ENCODE measurements around the gene ZFYVE27. TPM values are rescaled to one million over a fixed set of nuclear protein-coding genes. Genes with fewer than 3 reads are reported as not detected.
A peak's percentile ranks its signal among the peaks of the same experiment; 100 is the strongest.

The ZFYVE27 gene
- polyA plus RNA-seq, 3 donors = 6.2 to 31.1 (median 9.7) TPM

DNA sequence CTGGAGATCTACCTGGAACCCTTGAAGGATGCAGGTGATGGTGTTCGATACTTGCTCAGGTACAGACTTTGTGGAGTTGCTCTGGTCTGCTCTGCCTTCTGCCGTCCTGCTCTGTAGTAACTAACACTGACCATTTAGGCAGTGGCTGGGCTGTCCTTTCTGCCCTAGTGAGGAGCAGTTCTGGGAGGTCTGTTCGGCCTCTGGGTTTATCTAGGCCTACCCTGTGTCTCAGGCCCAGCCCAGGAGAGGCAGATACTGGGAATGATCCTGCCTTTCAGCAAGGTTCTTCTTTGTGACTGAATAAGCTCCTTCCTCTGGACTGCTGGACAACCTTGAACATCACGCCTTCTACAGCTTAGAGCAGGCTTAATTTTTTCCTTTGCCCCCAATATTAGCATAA is 1.7 kb downstream of the ZFYVE27 start:
- Histone ChIP-seq H3K4me3 (replicated peaks in 1 of 3; ENCODE audit: low read depth in 2 of 3, low read length in 3 of 3) (peak overlapping the region in 1 of 3 experiments; percentile 93), H4K20me1 (ENCODE audit: insufficient read depth, low read length) (peaks cover 36% of the 10 kb centered on the region), H3K79me2 (ENCODE audit: insufficient read depth, low read length) (peaks cover 54% of the 10 kb centered on the region), H3K9ac (ENCODE audit: insufficient read depth, low read length, poor library complexity, severe bottlenecking) (no peak overlapping the region), H3K27me3 (ENCODE audit: control insufficient read depth in 2 of 2, insufficient read depth in 2 of 2, low read length in 2 of 2) (no peaks in the 10 kb centered on the region), H2AFZ (ENCODE audit: insufficient read depth, low read depth, low read length, poor library complexity, severe bottlenecking) (no peak overlapping the region), H3K27ac (ENCODE audit: low read depth in 1 of 2, low read length in 2 of 2) (no peak overlapping the region), H3K36me3 (replicated peaks in 1 of 2; ENCODE audit: control insufficient read depth in 1 of 2, insufficient read depth in 2 of 2, low read length in 2 of 2) (peaks cover 24 to 39% of the 10 kb centered on the region in 2 donors), H3K4me2 (replicated peaks; ENCODE audit: extremely low read depth, low read length, poor library complexity, severe bottlenecking) (peak overlapping the region; percentile 93), H3K9me3 (replicated peaks in 1 of 2; ENCODE audit: control insufficient read depth in 1 of 2, insufficient read depth in 1 of 2, low read length in 2 of 2) (no peaks in the 10 kb centered on the region), H3K4me1 (ENCODE audit: control insufficient read depth in 1 of 2, insufficient read depth in 2 of 2, low read length in 2 of 2) (peaks cover 16 to 21% of the 10 kb centered on the region in 2 donors)
- peak overlapping the region in 1 of 7 donors; percentile 88 for H3K27ac Mint-ChIP-seq
- TF ChIP-seq, protein P1, sequence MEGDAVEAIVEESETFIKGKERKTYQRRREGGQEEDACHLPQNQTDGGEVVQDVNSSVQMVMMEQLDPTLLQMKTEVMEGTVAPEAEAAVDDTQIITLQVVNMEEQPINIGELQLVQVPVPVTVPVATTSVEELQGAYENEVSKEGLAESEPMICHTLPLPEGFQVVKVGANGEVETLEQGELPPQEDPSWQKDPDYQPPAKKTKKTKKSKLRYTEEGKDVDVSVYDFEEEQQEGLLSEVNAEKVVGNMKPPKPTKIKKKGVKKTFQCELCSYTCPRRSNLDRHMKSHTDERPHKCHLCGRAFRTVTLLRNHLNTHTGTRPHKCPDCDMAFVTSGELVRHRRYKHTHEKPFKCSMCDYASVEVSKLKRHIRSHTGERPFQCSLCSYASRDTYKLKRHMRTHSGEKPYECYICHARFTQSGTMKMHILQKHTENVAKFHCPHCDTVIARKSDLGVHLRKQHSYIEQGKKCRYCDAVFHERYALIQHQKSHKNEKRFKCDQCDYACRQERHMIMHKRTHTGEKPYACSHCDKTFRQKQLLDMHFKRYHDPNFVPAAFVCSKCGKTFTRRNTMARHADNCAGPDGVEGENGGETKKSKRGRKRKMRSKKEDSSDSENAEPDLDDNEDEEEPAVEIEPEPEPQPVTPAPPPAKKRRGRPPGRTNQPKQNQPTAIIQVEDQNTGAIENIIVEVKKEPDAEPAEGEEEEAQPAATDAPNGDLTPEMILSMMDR (IDR thresholded peaks at IDR 0.05) = no peak
- peaks cover 0 to 1% (median 0%) of the 10 kb centered on the region in 3 donors for H3K27me3 Mint-ChIP-seq (ENCODE audit: low read depth in 3 of 3)
- H3K4me1 Mint-ChIP-seq = peaks cover 29% of the 10 kb centered on the region
- intact Hi-C loops (cut with micrococcal nuclease) = loop anchor here (5.0 to 10.0 kb wide), 2 partner anchors 51 to 164 kb away; partner anchors contain the start of genes AVPI1 (in 2 of the 2) and ANKRD2 (in 1 of the 2)
- no peak for DNase-seq
- H3K36me3 Mint-ChIP-seq = peaks cover 41 to 42% of the 10 kb centered on the region in 2 donors
- 100% methylated on average over 3 of the region's 4 CpGs for WGBS (ENCODE audit: insufficient coverage)
- H3K4me3 Mint-ChIP-seq = no peak overlapping the region
- no peaks in the 10 kb centered on the region for H3K9me3 Mint-ChIP-seq

DNA sequence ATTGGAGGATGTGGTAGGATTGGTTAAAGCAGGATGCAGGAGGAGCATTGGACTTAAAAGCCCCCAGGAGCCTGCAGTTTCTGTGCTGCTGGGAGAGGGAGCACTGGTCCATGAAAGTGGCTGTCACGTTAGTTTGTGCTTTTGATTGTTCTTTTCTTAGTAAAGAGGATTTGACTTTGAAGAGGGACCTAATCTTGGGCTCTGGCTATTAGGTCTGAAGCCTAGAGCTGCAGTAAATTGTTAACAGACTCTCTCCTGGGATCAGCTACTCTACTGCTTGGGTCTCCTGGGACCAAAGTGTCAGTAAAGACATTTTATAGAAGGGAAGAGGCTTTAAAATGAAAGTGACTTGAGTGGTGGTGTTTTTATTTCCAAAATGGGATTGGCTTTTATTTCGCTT is 3.7 kb downstream of the ZFYVE27 start:
- WGBS (ENCODE audit: insufficient coverage) = 100% methylated on average over 1 of the region's 2 CpGs
- peaks cover 60 to 62% of the 10 kb centered on the region in 2 donors for H3K36me3 Mint-ChIP-seq

More for the DNA sequence above, 3.7 kb downstream of the ZFYVE27 start:
- H3K4me1 ChIP-seq (ENCODE audit: control insufficient read depth in 1 of 2, insufficient read depth in 2 of 2, low read length in 2 of 2) = peaks cover 16 to 21% of the 10 kb centered on the region in 2 donors
- H3K27ac ChIP-seq (ENCODE audit: low read depth in 1 of 2, low read length in 2 of 2) = no peak overlapping the region
- H2AFZ ChIP-seq (ENCODE audit: insufficient read depth, low read depth, low read length, poor library complexity, severe bottlenecking) = no peak overlapping the region
- no peak overlapping the region for H3K4me2 ChIP-seq (replicated peaks; ENCODE audit: extremely low read depth, low read length, poor library complexity, severe bottlenecking)
- no peak for DNase-seq
- TF ChIP-seq, protein P1 (IDR thresholded peaks at IDR 0.05) = no peak
- no peaks in the 10 kb centered on the region for H3K27me3 ChIP-seq (ENCODE audit: control insufficient read depth in 2 of 2, insufficient read depth in 2 of 2, low read length in 2 of 2)
- no peaks in the 10 kb centered on the region for H3K9me3 Mint-ChIP-seq
- no peak overlapping the region for H3K9ac ChIP-seq (ENCODE audit: insufficient read depth, low read length, poor library complexity, severe bottlenecking)
- H3K79me2 ChIP-seq (ENCODE audit: insufficient read depth, low read length) = peaks cover 54% of the 10 kb centered on the region
- intact Hi-C loops (cut with micrococcal nuclease) = no loop called here
- H3K9me3 ChIP-seq (replicated peaks in 1 of 2; ENCODE audit: control insufficient read depth in 1 of 2, insufficient read depth in 1 of 2, low read length in 2 of 2) = no peaks in the 10 kb centered on the region
- peaks cover 48% of the 10 kb centered on the region for H4K20me1 ChIP-seq (ENCODE audit: insufficient read depth, low read length)
- H3K4me3 Mint-ChIP-seq = no peak overlapping the region
- peaks cover 0 to 1% (median 0%) of the 10 kb centered on the region in 3 donors for H3K27me3 Mint-ChIP-seq (ENCODE audit: low read depth in 3 of 3)
- H3K4me1 Mint-ChIP-seq = peaks cover 29% of the 10 kb centered on the region
- peak overlapping the region in 1 of 7 donors; percentile 47 for H3K27ac Mint-ChIP-seq
- H3K4me3 ChIP-seq (replicated peaks in 1 of 3; ENCODE audit: low read depth in 2 of 3, low read length in 3 of 3) = no peak overlapping the region
- peaks cover 40 to 59% of the 10 kb centered on the region in 2 donors for H3K36me3 ChIP-seq (replicated peaks in 1 of 2; ENCODE audit: control insufficient read depth in 1 of 2, insufficient read depth in 2 of 2, low read length in 2 of 2)
